ENCODE results near the gene TFE3.

TFE3 gene, protein sequence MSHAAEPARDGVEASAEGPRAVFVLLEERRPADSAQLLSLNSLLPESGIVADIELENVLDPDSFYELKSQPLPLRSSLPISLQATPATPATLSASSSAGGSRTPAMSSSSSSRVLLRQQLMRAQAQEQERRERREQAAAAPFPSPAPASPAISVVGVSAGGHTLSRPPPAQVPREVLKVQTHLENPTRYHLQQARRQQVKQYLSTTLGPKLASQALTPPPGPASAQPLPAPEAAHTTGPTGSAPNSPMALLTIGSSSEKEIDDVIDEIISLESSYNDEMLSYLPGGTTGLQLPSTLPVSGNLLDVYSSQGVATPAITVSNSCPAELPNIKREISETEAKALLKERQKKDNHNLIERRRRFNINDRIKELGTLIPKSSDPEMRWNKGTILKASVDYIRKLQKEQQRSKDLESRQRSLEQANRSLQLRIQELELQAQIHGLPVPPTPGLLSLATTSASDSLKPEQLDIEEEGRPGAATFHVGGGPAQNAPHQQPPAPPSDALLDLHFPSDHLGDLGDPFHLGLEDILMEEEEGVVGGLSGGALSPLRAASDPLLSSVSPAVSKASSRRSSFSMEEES

DNA sequence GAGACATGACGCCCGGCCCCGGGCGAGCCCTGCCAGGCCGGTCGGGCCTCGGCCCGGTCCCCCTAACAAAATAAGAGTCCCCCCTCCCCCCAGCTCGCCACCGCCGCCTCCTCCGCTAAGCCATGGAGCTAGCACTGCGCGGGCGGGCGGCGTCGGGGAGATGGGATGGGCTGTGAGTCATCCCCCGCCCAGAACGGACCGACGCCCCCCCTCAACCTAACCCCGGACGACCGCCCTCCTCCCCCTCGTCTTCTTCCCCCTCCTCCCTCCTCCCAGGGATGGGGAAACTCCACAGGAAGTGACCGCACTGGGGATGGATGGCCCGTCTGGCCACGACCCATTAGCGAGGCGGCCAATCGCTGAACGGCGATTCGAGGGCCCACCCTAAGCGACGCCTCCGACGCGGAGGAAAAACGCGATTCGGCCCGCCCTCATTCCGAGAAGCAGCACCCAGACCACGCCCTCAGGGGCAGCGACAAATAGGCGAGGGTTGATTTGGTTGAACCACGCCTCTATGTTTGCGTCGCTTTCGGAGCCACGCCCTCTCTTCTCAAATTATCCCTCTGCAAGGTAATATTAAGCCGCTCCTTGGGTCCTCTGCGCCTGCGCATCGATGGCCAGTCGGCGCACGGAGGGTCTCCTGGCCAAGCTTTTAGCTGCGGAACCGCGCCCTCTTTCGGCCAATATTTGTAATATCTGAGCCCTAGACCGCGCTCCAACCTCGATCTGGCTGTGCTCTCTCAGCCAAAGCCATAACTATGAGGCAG is at the start of gene TFE3:
TFE3 (minus strand) TSS at position 138 of the 767 bp plus-strand sequence; CDS start at position 7, 131 bp downstream.
- peak; percentile 96 to 97 for DNase-seq

DNA sequence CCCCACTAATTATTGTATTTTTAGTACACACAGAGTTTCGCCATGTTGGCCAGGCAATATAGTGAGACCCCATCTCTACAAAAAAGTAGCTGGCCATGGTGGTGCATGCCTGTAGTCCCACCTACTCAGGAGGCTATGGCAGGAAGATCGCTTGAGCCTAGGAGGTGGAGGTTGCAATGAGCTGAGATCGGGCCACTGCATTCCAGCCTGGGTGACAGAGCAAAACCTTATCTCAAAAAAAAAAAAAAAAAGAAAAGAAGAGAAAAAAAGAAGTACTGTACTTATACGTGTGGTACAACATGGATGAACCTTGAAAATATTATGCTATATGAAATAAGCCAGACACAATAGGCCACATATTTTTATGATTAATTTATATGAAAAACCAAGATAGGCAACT is 46.4 kb upstream of the TFE3 start:
- DNase-seq, result no peak

DNA sequence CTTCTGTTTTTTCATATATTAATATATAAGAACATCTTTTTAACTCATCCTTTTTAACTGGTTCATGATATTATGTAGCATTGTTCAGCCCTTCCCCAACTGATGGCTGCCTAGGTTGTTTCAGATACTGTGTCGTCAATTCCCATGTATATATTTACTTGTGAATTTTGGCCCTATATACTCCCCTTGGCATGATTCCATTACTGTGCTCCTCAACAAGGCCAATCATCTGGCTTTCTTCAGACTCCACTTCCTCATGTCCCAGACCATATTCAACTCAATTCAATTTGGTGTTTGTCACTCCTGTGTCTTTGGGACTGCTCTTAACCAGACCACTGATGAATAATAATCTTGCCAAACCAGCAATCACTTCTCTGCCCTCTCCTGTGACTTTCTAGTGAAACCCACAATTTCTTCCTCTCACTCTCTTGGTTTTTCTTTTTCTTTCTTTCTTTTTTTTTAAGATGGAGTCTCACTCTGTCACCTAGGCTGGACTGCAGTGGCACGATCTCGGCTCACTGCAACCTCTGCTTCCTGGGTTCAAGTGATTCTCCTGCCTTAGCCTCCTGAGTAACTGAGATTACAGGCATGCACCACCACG is 39.2 kb upstream of the TFE3 start:
- no peak for DNase-seq

DNA sequence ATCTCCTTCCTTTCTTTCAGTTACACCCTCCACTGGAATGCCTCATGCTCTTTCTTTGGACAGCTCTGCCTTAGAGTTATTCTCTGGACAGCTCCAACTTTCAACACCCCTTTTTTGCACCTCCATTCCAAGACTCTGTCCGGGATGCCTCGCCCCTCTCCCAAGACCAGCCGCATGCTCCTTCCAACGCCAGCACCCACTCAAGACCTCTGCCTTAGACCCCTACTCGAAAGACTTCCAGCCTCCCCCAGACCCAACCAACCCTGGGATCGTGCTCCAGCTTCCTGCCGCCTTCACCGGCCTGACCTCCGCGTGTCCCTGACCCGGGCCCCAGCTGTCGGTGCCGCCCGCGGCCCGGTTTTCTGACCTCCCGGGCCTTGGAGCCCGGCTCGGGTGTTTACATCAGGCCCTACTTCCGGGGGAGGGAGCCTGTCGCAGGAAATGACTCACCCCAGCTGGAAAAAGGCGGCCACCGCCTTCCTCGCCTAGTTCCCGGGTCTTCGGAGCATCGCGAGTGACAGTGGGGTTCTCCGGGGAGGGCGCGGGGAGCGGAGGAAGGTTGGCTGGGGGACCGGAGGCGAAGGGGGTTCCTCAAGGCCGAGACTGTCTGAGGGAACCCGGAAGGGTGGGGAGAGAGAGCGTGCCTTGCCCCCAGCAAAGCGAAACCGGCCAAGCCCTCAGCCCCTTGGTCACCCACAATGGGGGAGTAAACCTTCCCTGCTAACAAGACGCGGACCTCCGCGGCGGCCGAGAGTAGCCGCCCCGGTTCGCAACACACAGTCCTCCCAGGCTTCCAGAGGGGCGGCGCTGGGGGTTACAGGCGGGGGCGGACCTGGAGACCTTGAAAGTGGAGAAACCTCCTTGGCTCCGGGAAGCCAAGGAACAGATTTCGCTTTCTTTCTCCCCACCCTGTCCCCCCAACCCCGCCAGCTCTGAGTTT is 36.6 kb upstream of the TFE3 start, which contains the start of gene WDR45:
WDR45 (minus strand) TSS at position 399 of the 940 bp plus-strand sequence. CDS start 1,792 bp downstream, outside the sequence.
- DNase-seq, result peak; percentile 26 to 52

DNA sequence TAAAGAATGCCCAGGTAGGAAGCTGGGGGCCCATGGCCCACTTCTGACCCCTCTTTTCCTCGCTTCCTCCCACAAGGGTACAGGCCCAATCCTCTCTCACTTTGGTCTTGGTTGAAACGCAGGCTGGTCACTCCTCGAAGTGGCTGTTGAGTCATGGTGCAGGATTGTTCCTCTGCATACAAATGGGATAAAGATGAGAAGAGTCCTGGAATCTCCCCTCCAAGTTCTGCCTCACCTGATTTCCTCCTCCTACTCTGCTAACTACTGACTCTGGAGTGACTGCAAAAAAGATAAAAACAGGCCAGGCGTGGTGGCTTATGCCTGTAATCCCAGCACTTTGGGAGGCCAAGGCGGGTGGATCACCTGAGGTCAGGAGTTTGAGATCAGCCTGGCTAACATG is 34.8 kb upstream of the TFE3 start:
- no peak for DNase-seq

DNA sequence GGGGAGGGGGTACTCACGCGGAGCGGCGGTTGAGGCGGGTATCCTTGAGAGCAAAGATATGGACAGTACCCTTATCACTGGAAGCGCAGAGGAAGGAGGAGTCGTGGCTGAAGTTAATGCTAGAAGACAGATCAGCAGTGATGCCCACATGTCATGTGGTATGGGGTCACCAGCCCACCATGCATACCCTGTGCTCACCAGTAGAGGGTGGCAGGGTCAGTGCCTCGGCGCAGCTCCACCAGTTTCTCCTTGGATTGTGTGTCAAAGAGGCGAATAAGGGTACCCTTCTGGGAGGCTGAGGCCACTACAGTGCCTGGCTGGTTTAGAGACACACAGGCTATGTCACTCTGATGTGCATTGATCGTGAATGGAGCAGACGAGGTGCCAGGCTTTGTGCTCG is 32.2 kb upstream of the TFE3 start:
- no peak for DNase-seq

DNA sequence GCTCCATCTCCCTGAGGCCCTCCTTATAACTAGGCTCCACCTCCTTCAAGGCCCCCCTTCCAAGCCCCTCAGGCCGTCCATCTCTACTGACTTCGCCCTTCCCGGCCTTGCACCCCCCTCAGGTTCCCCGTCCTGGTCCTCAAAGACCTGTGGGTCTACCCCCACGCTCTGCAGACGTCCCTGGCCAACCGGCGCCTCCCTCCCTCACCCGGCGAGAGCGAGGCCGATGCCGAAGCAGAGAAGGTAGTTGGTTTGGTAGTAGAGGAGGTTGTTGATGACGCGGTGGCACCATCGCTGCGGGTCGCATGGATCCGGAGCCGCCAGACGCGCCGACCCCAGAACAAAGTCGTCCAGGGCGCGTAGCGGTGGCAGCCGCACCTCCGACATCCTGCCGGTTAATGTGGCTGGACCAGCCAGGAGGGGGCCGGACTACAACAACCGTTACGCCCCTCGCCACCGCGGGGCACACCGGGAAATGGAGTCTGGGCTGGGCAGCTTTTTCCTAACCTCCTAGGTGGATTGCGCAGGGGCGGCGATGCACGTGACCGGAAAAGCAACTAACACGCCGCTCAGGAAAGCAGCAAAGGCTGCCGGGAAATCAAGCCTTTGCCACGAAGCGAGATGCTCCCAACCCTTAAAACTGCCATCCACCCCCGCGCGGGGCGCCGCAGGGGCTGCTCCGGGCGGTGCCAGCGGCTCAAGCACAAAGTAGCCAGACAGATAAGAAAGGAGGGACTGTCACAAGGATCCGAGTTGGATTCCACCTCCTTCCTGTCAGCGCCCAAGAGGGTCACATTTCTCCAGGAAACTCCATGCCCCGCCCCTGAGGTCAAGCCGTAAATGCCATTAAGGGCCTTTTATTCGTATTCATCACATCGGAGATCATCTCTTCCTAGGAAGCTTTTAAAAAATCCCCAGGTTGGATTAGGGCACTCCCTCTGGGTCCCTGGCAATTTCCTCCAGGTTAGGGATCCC is 30.7 kb upstream of the TFE3 start, which contains the start of gene PRAF2:
PRAF2 (minus strand) TSS at position 402 of the 975 bp plus-strand sequence; CDS start at position 387, 15 bp downstream.
- peak; percentile 87 to 89 for DNase-seq

DNA sequence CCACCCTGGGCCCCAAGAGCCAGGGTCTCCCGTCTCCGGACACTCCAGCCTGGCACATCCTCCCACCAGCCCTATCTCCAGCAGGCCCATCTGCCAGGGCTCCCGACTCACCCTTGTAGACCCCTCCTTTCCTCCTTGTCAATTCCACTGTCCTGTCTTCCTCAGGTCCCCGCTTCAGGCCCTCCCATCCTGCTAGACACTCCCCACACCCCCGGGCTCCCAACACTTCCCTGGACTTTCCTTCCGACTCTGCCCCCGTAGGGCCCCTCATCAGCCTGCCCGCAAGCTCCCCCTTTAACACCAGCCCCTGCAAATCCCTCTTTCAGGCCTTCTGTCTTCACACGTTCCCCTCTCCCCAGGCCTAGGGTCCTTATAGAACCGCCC is 29.5 kb upstream of the TFE3 start:
- DNase-seq, result no peak

DNA sequence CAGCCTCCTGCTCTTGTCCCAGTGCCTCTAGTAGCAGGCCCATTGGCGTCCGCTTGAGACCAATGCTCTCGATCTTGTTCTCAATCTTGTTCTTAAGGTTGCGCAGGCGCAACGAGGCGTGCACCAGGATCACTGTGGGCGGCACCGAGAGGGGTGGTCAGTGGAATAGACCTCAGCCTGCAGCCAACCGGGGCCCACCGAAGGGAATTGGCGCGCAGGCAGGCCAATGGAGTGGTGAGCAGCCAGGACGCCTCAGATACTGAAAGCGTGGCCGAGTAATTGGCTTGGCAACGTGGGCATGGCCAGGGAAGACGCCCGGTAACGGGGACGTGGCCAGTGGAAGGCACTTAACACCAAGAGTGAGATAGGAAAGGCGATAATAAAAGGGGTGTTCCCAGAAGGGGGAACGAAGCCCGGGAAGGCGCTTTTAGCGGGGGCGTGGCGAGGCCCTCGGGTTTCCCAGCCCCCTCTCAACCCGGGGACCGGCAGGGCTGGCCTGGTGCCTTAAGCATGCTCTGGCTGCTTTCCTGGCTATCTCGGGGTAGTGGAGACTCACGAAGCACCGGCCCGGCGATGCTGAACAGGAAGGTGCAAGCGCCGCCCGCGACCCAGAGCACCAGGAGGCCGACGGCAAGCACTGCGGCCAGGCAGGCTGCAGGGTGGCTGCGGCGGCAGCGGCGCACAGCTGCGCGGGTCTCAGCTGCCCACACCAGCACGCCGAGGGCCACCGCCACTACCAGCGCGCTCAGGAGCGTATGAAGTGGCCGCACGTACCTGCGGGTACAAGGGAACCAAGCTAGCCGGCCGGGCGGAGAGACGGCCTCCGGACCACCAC is 28.9 kb upstream of the TFE3 start:
- no peak for DNase-seq

DNA sequence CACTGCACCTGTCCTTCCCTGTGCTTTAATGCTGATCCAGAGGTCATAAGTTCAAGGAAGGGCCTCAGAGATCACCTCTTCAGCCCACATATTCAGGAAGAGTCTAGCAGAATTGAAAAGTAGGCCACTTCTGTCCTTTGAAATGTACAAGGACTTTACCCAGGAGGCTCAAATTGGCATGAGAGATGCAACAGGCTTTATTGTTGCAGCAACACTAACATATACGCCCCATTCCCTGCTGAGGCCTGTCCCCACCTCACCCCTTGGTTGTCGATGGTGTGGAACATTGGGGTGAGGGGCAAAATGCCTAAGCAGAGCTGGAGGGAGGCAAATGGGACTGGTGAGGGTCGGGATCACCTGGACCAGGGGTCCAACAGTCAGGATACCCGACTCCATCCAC is 27.8 kb upstream of the TFE3 start:
- no peak for DNase-seq

DNA sequence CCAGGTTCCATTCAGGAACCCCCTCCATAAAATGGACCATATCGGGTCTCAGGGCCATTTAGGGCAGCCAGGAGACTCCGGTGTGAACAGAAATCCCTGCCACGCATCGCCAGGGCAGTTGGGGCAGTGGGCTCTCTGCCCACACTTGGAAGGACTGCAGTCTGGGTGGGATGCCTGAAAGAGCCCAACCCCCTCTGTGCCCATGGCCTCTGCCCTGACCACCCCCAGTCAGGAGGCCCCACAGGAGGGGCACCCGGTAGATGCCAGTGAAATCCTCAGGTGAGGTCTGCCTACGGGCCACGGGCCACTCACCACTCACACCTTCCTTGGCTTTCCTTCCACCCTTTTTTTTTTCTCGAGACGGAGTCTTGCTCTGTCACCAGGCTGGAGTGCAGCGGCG is 25.9 kb upstream of the TFE3 start:
- DNase-seq, result no peak

DNA sequence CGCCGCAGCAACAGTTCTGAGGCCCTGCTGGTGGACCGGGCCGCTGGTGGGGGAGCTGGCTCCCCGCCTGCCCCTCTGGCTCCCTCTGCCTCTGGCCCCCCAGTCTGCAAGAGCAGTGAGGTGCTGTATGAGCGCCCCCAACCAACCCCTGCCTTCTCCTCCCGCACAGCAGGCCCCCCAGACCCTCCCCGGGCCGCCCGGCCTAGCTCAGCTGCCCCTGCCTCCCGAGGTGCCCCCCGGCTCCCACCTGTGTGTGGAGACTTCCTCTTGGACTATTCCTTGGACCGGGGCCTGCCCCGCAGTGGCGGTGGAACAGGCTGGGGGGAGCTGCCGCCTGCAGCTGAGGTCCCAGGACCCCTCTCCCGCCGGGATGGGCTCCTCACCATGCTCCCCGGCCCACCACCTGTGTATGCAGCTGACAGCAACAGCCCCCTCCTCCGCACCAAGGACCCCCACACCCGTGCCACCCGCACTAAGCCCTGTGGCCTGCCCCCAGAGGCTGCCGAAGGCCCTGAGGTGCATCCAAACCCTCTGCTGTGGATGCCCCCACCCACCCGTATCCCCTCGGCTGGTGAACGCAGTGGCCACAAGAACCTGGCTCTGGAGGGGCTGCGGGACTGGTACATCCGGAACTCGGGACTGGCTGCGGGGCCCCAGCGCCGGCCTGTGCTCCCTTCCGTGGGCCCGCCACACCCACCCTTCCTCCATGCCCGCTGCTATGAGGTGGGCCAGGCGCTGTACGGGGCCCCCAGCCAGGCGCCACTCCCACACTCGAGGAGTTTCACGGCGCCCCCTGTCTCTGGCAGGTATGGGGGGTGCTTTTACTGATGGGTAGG is 24.3 kb upstream of the TFE3 start:
- DNase-seq, result no peak

DNA sequence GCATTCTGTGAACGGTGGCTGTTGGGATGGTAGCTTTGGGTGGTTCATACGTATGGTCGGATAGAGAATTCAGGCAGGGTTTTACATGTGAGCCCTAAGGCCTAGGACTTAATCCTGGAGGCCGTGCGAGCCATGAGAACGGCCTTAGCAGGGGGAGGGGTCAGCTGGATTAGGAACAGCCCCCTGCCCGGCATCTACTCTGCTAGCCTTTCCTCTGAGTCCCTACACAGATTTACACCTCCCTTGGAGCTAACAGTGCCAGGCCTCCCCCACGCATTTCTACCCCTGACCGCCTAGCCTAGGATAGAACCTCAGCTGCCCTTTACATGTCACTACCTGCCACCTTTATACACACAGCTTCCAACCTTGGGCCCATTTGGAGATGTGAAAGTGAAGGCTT is 23.5 kb upstream of the TFE3 start:
- no peak for DNase-seq

DNA sequence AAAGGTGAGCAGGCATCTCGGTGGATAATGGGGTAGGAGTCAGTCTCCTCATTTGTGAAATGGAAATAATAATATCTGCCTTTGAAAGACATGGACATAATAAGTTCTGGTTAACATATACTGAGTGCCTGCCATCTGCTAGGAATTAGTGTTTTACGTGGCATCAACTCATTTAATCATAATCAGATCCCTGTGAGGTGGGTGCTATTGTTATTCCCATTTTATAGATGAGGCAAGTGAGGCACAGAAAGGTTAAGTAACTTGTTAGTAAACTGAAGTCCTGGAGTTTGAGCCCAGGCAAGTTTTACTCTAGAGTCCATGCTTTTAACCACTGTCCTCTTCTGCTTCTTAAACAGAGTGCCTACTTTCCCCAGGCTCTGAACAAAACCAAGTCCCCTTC is 23.1 kb upstream of the TFE3 start:
- DNase-seq, result no peak

DNA sequence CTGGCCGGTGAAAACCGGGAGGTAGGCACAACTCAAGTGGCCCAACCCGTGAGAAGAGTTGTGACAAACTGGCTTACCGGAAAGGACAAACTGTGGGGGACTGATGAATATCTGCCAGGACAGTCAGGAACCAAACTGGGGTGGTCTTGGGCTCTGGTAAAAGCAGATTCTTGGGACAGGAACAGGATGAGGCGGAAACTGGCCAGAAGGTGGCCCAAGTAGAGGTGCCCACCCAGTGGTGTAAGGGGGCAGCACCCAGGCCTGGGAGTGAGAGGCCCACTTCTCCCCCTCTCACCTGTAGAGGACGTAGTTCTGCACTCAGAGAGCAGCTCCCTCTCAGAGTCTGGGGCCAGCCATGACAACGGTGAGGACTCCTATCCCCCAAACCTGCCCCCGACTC is 21.6 kb upstream of the TFE3 start:
- no peak for DNase-seq

DNA sequence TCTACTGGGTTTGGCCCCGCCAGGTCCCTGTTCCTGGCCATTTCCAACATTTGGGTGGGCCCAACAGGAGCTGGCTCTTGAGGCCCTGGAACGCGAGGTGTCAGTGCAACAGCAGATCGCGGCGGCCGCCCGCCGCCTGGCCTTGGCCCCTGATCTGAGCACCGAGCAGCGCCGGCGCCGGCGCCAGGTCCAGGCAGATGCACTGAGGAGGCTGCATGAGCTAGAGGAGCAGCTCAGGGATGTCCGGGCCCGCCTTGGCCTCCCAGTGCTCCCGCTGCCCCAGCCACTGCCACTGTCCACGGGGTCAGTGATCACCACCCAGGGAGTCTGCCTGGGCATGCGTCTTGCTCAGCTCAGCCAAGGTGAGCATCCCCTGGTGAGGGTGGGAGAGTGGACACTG is 21.1 kb upstream of the TFE3 start:
- DNase-seq, result no peak

DNA sequence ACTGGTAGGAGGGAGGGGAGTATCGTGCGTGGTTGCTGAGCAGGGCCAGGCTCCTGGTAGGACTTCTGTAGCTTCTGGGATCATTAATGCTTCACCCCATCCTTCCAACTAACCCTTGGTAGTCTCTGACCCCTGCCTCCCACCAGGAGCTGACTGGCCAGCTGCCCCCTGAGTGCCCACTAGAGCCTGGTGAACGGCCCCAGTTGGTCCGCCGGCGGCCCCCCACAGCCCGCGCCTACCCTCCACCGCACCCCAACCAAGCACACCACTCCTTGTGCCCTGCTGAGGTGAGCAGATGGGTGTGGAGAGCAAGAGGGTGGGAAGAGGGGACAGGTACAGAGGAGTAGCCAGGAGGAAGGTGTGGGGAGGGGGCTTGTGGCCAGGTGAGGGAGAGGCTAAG is 20.6 kb upstream of the TFE3 start:
- no peak for DNase-seq

DNA sequence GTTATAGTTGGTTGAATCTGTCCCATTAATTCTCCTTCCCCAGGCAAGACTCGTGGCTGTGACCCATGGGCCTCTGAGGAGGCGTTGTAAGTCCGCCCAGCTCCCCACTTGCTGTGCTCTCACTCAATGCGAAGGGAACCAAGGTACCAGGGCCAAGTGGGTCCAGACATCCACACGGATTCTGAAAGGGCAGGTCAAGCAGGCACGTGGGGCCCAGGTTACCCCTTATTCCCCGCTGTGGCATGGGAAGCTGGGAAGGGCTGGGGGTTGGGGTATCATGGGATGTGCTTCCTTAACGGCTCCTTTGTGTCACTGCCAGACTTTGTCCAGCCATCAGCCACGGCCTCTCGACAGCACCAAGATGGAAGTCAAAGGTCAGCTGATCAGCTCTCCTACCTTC is 18.8 kb upstream of the TFE3 start:
- DNase-seq, result no peak

DNA sequence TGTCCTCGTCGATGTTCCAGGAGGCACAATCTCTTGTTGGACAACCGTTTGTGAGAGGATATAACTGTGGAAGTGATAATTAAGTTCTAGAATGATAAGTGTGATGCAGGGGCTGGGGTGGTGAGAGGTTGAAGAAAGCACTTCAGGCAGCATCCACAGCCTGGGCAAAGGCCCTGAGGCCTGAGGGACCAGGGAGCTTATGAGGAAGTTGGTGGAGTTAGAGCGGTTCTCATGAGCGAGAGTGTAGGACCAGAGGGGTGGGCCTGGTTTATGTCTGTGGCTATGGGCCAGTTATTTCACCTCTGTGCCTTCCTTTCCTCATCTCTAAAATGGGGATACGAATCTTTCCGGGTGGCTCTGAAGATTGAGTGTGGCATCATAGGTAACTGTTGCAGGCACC is 18.3 kb upstream of the TFE3 start:
- no peak for DNase-seq

All from SHP77 (cell line).